ENCODE results near the gene TPP1.

The TPP1 gene

GRCh38 chr11:6563121-6563619, 56.1 kb downstream of the TPP1 start:
- DNase-seq (ENCODE audit: low read depth in 2 of 2) = no peak
